ENCODE results near the gene RAD51D.

- no peak for TF ChIP-seq CTCF (IDR thresholded peaks at IDR 0.05; ENCODE audit: borderline replicate concordance, extremely low read depth, low read length, poor library complexity, severe bottlenecking)
- TF ChIP-seq EZH2 (IDR thresholded peaks at IDR 0.05; ENCODE audit: borderline replicate concordance, low read depth, low read length, severe bottlenecking), result no peak
These were observed 38.0 kb downstream of the RAD51D start for GRCh38 chr17:35081638-35082037.

Data from DND-41 (cell line).